ENCODE measurements around the gene POLR2A. TPM values are rescaled to one million over a fixed set of nuclear protein-coding genes. Genes with fewer than 3 reads are reported as not detected.
"Not testable (repeated sequence)": the region's sequence is repeated elsewhere in the genome, so short reads cannot be mapped to it uniquely, and the experiment has no call there.

Gene POLR2A
- total RNA-seq, 2 donors from 2014 or later, result 36.3 to 124 TPM

DNA sequence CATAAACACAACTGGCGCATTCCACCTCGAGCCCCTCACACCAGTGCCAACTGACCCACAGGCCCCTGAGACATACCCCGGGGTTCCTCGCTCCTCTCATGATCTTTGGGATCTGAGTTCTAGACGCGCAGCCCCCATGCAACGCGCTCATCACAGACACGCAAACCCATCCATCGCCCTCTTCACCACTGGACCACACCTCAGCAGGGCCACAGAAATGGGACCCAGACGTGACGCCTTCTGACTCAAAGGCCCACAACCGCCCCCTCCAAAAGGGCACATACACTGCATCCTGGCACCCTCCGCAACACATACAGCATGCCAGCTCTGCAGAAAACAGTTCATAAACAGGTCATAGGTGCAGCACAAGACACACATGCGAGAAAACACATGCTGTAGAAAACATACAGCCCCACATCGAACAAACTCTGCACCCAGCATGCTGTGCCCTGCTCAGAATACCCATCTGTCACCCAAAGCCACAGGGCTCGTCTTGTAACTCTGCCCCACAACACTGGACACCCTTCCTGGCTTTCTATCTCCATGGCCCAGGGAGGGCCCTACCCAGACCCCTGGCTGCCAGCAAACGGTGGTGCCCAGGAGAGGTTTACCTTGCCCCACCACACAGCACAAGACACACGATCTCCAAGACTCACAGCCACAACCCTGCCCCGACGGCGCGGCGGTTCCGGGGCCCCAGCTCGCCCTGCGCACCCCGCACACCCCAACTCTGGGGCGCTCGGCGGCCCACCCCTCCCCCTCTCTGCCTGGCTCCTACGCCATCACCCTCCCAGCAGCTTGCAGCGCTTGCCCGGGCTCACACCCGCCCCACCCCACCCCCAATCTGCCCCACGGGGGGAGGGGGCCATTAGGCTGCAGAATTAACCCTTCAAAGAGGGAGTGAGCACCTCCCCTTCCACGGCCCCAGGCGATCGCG lies 5.6 kb upstream of the POLR2A start:
- TF ChIP-seq POLR2A (IDR thresholded peaks at IDR 0.05), result peak in 2 of 3 donors; percentile 25 to 37
- TF ChIP-seq, protein P1, sequence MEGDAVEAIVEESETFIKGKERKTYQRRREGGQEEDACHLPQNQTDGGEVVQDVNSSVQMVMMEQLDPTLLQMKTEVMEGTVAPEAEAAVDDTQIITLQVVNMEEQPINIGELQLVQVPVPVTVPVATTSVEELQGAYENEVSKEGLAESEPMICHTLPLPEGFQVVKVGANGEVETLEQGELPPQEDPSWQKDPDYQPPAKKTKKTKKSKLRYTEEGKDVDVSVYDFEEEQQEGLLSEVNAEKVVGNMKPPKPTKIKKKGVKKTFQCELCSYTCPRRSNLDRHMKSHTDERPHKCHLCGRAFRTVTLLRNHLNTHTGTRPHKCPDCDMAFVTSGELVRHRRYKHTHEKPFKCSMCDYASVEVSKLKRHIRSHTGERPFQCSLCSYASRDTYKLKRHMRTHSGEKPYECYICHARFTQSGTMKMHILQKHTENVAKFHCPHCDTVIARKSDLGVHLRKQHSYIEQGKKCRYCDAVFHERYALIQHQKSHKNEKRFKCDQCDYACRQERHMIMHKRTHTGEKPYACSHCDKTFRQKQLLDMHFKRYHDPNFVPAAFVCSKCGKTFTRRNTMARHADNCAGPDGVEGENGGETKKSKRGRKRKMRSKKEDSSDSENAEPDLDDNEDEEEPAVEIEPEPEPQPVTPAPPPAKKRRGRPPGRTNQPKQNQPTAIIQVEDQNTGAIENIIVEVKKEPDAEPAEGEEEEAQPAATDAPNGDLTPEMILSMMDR (IDR thresholded peaks at IDR 0.05), result peak in 3 of 7 experiments; percentile 5 to 29 (median 19)
- WGBS, 2 donors, result 24 to 57% methylated on average over 14 to 33 of the region's 40 CpGs
- Histone ChIP-seq H3K27me3 (no peaks in the 10 kb centered on the region), H3K4me1 (peaks cover 59% of the 10 kb centered on the region), H3K36me3 (replicated peaks in 1 of 2; ENCODE audit: insufficient read depth in 1 of 2, low read depth in 2 of 2) (no peaks in the 10 kb centered on the region), H3K4me3 (peak overlapping the region; percentile 79 to 100), H3K27ac (peak overlapping the region; percentile 99 to 100 (median 99)), H3K9me3 (no peaks in the 10 kb centered on the region)
- peak; percentile 60 to 67 (median 64) for DNase-seq
- peak; percentile 30 for ATAC-seq
- intact Hi-C loops (cut with DNase I), result no loop called here

GRCh38 chr17:7479213-7480088 lies 4.7 kb upstream of the POLR2A start, which contains the start of gene ZBTB4:
ZBTB4 (minus strand) TSS chr17:7479631; CDS start chr17:7466801, 12,830 bp downstream.
- H3K36me3 ChIP-seq (replicated peaks in 1 of 2; ENCODE audit: insufficient read depth in 1 of 2, low read depth in 2 of 2), result no peaks in the 10 kb centered on the region
- no peaks in the 10 kb centered on the region for H3K27me3 ChIP-seq
- TF ChIP-seq, protein P1 (IDR thresholded peaks at IDR 0.05), result peak in 1 of 7 experiments; percentile 6
- TF ChIP-seq POLR2A (IDR thresholded peaks at IDR 0.05), result peak; percentile 41 to 70 (median 59)
- H3K4me1 ChIP-seq, result peaks cover 57% of the 10 kb centered on the region
- H3K4me3 ChIP-seq, result peak within 1 kb of the TSS; percentile 79 to 100
- peak; percentile 23 for ATAC-seq
- peak within 1 kb of the TSS; percentile 99 to 100 (median 99) for H3K27ac ChIP-seq
- intact Hi-C loops (cut with DNase I), result no loop called here
- 0% methylated on average over 2 to 47 of the region's 92 CpGs for WGBS, 2 donors
- DNase-seq, result peak; percentile 63 to 73 (median 66)
- no peaks in the 10 kb centered on the region for H3K9me3 ChIP-seq

DNA sequence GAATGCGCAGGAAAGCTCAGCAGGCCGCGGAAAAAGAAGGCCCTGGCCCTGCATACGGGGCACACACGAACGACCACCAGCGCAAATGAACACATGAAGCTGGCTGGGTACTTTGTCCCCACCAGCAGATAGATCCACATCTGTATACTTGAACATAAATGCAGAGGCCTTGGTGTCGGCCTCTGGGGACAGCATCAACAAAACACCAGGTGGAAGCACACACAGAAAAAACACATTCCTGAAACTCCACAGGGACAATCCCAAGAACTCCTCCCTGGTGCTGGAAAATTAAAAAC lies 4.1 kb upstream of the POLR2A start:
- Histone ChIP-seq H3K27me3 (no peaks in the 10 kb centered on the region), H3K4me3 (peak overlapping the region in 1 of 2 donors; percentile 2), H3K9me3 (no peaks in the 10 kb centered on the region), H3K36me3 (replicated peaks in 1 of 2; ENCODE audit: insufficient read depth in 1 of 2, low read depth in 2 of 2) (no peaks in the 10 kb centered on the region), H3K4me1 (peaks cover 51% of the 10 kb centered on the region), H3K27ac (peak overlapping the region; percentile 99 to 100 (median 99))
- 0 to 5% methylated on average over 7 to 8 of the region's 8 CpGs for WGBS, 2 donors
- DNase-seq (no peak), ATAC-seq (no peak)
- TF ChIP-seq, protein P1 (IDR thresholded peaks at IDR 0.05), result peak in 1 of 7 experiments; percentile 8
- no peak for TF ChIP-seq POLR2A (IDR thresholded peaks at IDR 0.05)
- intact Hi-C loops (cut with DNase I), result no loop called here

GRCh38 chr17:7481275-7481674 lies 2.9 kb upstream of the POLR2A start, which contains the start of gene SLC35G6:
SLC35G6 (plus strand) TSS chr17:7481446; CDS start chr17:7481517, 71 bp downstream.
- H3K4me3 ChIP-seq; H3K36me3 ChIP-seq (replicated peaks in 1 of 2; ENCODE audit: insufficient read depth in 1 of 2, low read depth in 2 of 2); DNase-seq; H3K27me3 ChIP-seq; intact Hi-C loops (cut with DNase I); H3K9me3 ChIP-seq; ATAC-seq: not testable (repeated sequence)
- peak within 1 kb of the TSS; percentile 99 to 100 (median 99) for H3K27ac ChIP-seq
- whole genome bisulfite sequencing, 2 donors, result 91 to 94% methylated on average over 4 of the region's 4 CpGs
- H3K4me1 ChIP-seq, result peaks cover 49% of the 10 kb centered on the region

DNA sequence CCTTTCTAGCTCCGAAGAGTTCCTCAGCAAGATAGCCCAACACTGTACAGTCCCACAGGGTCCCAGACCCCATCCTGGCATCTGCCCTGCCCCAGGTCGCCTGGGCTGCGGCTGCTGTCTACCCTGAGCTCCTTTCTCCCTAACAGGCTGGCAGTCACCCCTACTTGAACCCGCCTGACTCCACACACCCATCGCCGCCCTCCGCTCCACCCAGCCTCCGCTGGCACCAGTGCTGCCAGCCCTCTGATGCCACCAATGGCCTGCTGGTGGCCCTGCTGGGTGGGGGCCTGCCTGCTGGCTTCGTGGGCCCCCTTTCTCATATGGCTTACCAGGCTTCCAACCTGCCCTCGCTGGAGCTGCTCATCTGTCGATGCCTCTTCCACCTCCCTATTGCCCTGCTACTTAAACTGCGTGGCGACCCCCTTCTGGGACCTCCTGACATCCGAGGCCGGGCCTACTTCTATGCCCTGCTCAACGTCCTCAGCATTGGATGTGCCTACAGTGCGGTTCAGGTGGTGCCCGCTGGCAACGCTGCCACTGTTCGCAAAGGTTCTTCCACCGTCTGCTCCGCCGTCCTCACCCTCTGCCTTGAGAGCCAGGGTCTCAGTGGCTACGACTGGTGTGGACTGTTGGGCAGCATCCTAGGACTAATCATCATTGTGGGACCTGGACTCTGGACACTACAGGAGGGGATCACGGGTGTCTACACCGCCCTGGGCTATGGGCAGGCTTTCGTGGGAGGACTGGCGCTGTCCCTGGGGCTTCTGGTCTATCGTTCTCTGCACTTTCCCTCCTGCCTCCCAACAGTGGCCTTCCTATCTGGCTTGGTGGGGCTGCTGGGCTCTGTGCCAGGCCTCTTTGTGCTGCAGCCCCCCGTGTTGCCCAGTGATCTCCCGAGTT lies 2.1 kb upstream of the POLR2A start:
- Histone ChIP-seq H3K4me1 (peaks cover 49% of the 10 kb centered on the region), H3K27ac (peak overlapping the region in 2 of 4 donors; percentile 98 to 100)
- H3K27me3 ChIP-seq; DNase-seq; H3K9me3 ChIP-seq; H3K4me3 ChIP-seq; ATAC-seq; H3K36me3 ChIP-seq (replicated peaks in 1 of 2; ENCODE audit: insufficient read depth in 1 of 2, low read depth in 2 of 2); intact Hi-C loops (cut with DNase I): not testable (repeated sequence)
- 87 to 94% methylated on average over 22 to 30 of the region's 31 CpGs for WGBS, 2 donors

DNA sequence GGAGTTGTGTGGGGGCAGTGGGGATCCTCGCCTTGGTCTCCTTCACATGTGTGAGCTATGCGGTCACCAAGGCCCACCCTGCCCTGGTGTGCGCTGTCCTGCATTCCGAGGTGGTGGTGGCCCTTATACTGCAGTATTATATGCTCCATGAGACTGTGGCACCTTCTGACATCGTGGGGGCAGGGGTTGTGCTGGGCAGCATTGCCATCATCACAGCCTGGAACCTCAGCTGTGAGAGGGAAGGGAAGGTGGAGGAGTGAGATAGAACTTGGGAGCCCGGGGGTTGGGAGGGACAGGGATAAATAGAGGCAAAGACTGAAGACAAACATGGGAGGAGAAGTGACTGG lies 1.5 kb upstream of the POLR2A start:
- DNase-seq; H3K27me3 ChIP-seq; H3K9me3 ChIP-seq; H3K4me3 ChIP-seq; H3K36me3 ChIP-seq (replicated peaks in 1 of 2; ENCODE audit: insufficient read depth in 1 of 2, low read depth in 2 of 2); intact Hi-C loops (cut with DNase I); ATAC-seq: not testable (repeated sequence)
- Histone ChIP-seq H3K27ac (peak overlapping the region; percentile 97 to 100 (median 99)), H3K4me1 (peaks cover 49% of the 10 kb centered on the region)
- WGBS, 2 donors, result 56 to 71% methylated on average over 6 of the region's 6 CpGs

All from body of pancreas (tissue), 4 donors.